CD4-positive, alpha-beta T cell treated with Interleukin-17A for 4 hours (primary cell): ENCODE results near the gene SULT6B1.

Experiments used
- DNase-seq: peaks from one replicate; pipeline ENCODE4 v3.0.0-alpha.2; 2020; ENCODE audit warnings: mixed read lengths

The SULT6B1 gene

GRCh38 chr2:37146062-37146461 is 42.4 kb downstream of the SULT6B1 start:
- DNase-seq, result no peak

GRCh38 chr2:37143974-37144373 is 44.5 kb downstream of the SULT6B1 start:
- no peak for DNase-seq

DNA sequence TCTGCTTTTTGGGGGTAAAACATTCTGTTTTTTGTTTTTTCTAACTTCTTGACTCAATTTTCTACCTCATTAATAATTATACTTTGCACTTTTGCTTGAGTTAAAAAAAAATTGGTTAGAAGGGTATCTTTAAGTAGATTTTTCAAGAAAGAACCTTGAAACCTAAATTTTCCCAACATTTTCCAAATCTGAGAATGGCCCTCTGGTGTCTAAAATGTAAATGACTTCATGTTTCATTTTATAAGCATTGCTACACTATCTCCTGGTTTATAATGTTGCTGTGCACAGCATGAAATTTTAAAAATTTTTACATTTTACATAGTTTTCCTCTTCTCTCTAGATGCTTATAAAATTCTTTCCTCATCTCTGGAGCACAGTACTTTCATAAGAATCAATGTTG is 45.9 kb downstream of the SULT6B1 start:
- DNase-seq, result no peak

DNA sequence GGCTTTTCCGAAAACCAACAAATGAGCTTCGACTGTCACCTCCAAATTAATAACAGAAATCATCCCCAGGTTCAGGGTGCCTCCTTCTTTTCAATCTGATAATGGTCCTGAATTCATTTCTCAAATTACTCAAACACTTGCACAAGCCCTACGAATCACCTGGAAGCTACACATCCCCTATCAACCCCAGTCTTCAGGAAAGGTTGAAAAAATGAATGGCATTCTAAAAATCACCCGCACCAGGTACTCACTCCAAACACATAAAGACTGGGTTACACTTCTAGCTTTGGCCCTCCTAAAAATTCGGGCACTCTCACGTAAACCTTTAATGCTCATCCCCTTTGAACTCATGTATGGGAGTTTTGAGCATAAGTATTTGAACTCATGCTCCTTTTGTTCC is 55.6 kb downstream of the SULT6B1 start:
- DNase-seq, result no peak

DNA sequence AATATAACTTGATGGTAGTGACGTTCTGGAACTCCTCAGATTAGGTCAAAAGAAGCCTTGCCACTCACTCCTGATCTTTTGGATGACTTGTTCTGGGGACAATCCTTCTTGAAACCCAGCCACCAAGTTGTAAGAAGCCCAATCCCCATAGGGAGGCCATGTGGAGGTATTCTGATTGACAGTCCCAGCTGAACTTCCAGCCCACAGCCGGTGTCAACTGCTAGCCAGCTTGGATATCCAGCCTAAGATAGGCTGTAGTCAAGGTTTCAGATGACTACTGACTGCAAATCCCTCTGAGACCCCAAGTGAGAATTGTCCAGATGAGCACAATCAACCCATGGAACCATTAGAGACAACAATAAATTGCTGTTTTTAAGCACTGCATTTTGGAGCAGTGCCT is 63.1 kb downstream of the SULT6B1 start:
- no peak for DNase-seq

DNA sequence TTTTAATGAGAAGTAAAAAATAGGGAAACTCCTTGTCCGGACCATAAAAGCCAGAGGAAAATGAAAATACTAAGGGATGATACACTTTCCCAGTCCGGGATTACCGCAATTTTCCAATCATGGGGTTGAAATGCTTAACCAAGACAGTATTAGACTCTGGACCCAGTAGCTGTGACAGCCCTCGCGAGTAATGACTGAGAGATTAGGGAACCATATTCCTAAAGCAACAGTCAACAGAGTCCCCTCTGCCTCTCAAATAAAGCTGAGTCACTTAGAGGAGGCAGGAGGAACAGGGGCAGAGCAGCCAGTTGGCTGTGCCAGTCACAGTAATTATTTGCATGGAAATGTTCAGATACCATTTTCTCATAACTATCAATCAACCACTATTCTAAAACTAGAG is 69.3 kb downstream of the SULT6B1 start:
- DNase-seq, result no peak
